Activated T-cell treated with anti-CD3 and anti-CD28 coated beads for 48 hours (primary cell): ENCODE results near the gene OPTC.
"Not testable (repeated sequence)": the region's sequence is repeated elsewhere in the genome, so short reads cannot be mapped to it uniquely, and the experiment has no call there.

Source experiments
- DNase-seq: peaks from one replicate; pipeline ENCODE4 v3.0.0-alpha.2; 2020; ENCODE audit warnings: low read depth

OPTC gene, protein sequence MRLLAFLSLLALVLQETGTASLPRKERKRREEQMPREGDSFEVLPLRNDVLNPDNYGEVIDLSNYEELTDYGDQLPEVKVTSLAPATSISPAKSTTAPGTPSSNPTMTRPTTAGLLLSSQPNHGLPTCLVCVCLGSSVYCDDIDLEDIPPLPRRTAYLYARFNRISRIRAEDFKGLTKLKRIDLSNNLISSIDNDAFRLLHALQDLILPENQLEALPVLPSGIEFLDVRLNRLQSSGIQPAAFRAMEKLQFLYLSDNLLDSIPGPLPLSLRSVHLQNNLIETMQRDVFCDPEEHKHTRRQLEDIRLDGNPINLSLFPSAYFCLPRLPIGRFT

DNA sequence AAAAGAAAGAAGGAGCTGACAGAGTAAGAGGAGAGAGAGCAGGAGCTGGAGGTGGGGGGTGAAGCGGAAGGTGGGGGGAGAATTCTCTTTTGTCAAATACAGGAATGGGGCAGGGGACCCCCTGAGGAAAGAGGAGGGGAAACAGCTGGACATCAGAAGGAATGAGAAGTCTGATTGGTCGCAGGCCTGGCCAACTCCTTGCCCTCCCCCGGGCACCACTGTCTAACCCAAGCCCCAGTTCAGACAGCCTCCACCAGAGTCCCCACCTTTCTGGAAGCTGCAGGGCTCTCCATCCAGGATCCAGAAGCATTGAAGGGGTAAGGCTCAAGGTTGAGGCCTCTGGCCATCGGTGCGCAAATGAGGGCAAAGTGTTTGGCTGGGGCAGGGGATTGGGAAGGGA is at the start of gene OPTC:
TSS of gene OPTC (plus strand) at position 253 of the 400 bp plus-strand sequence. CDS start 1,853 bp downstream, outside the sequence.
- no peak for DNase-seq

DNA sequence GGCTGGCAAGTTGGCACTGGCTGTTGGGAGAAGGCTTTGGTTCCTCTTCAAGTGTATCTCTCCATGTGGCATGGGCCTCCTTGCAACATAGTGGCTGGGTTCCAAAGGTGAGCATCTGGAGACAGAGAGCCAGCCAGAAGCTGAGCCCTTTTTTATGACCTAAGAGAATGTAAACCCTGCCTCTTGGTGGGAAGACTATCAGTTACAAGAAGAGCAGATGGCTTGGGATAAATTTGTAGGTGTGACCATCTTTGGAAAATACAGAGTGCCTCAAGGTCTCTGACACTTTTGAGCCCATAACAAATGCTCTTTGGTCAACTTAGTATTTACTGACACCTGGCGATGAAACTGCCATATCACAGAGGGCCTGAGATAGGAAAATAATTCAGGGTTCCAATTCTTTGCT is 49.8 kb upstream of the OPTC start:
- no peak for DNase-seq

DNA sequence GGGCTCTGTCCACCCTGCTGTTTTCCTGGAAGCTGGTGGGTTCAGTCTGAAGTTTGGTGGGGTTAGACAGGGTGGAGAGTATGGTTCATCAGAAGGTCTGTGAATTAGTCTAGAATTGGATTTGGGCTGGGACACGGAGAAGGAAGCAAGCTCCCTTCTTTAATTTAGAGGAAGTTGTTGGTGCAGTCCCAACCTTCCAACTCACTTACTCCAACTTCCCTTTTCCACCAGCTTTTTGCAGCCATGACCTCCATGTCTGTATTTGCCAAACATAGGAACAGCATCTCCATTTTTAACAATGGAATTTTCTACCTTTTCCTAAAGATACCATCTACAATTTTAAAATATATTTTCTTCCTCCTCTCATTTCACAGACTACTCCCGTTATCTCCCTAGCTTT is 46.8 kb upstream of the OPTC start:
- no peak for DNase-seq

DNA sequence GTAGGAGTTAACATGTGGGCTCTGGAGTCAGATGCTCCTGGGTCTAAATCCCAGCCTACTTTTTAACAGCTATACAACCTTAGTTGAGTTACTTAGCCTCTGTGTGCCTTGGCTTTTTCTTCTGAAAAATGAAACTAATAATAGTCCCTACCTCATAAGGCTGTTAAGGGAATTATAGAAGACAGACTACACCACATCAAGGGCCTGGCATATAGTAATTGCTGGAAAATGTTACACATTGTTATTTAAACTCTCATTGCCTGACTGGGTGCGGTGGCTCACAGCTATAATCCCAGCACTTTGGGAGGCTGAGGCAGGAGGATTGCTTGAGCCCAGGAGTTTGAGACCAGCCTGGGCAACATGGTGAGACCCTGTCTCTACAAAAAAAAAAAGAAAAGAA is 46.4 kb upstream of the OPTC start:
- not testable (repeated sequence) for DNase-seq

DNA sequence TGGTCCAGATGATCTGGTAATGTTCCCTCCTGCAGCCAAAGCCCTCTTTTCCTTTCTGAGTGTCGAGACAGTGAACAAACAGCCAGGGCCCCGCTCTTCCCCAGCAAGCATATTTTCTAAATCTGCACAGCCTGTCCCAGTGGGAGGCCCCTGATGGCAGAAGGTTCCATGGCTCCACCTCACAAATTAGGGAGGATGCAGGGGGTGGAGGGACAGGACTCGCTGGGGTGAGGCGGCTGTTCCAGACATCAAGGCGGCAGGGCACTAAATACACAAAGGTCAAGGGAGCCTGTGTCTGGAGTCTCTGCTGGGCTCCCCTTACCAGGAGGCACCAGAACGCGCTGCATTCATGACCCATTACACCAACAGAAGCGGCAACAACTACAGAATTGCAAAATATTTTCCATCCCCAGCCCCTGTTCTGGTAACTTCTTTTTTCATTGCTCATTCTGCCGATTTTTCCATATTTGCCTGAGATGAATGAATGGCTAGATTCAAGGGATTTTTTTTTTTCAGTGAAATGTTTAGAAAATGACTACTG is 45.4 kb upstream of the OPTC start:
- DNase-seq, result no peak

DNA sequence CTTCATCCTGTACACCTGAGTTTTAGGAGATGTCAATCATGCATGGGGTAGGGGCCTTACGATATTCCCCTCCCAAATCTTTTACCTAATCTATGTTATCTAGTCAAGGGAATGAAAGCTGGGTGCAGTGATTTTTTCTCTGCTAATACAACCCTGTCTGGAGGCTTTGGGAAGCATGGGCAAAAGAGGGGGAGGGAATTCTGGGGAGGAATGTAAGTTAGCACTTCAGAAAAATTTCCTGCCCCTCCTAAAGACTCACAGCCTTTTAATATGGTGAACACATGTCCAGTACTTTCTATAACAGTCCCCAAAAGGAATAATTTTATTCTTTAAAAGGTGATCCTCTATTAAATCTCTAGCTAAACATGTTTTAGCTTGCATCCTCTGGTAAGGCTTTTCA is 44.0 kb upstream of the OPTC start:
- DNase-seq, result no peak

DNA sequence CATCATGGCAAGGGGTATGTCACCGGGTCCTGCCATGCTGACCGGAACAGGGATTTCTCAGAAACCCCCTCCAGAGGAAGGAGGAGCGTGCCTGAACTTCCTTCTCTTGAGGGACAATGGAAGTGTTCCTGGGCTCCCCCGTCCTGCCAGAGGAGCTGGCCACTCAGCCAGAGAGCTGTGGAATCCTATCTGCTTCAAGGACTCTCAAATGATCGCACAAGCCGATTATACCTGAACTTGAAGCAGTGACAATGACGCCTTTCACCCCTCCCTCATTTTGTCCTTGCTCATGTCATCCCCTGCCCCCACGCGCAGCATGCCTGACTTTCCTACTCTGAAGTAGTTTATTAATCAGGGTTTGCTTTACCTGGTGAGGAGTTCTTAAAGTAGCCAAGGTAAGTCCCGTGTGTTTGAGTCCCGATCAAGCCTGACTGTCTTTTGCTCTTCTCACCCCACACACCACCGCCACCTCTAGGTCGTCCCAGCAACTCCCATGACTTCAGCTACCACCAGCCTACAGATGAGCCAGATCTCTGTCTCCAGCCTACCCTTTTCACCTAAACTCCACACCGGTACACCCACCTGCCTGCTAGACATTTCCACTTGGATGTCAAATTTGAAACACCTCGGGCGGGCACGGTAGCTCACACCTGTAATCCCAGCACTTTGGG is 43.3 kb upstream of the OPTC start:
- DNase-seq, result no peak

DNA sequence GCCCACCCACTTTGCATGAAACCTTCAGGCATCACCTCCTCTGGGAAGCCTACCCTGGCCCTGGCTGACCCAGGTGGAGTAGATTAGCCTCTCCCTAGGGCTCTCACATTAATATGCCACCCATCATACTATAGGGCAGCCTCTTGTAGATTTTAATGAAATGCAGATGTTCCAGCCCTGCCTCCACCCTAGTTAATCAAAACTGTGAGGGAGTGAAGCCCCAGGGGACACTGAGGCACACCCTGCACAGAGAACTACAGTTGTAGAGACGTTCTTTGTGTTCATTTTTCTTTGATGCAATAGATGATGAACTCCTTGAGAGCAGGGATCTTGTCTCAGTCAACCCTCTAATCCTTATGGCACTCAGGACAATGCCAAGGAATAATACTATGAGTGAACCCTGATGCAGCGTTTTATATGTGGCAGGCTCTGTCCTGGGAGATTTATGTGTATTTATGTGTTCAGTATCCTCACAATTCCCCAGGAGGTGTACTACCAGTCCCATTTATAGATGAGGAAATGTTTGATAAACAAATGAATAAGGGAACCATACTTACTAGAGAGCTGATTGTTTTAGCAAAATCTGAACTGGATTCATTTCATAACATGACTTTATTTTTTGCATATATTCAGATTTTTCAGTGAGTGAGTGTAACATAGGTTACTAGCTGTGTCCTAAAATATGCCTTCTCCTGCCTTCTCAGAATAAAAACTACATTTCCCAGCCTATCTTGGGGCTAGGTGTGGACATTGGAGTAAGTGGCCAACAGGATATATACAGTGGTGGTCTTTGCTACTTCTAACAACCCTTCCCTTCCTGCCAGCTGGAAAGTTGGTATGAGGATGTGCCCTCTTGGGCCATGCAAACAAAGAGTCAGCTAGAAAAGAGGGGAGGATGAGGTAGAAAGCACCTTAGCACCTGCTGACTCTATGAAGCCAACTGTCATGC is 41.8 kb upstream of the OPTC start:
- DNase-seq, result no peak

DNA sequence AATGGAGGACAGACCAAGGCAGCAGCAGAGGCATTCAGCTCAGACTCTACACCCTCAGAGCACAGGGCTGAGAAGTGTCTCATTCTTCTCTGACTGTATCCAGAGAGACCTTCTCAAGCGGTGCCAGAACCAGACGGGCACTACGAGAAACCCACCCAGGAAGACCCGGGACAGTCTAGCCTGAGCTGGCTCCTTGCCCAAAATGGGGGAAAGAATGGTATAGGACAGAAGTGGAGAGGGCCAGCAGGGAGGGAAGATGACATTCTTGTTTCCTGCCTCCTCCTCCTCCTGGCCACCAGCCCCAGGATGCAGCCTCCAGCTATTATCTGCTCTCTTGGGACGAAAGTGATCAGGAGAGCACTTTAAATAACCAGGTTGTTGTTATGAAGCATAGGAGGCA is 40.9 kb upstream of the OPTC start:
- DNase-seq, result no peak

DNA sequence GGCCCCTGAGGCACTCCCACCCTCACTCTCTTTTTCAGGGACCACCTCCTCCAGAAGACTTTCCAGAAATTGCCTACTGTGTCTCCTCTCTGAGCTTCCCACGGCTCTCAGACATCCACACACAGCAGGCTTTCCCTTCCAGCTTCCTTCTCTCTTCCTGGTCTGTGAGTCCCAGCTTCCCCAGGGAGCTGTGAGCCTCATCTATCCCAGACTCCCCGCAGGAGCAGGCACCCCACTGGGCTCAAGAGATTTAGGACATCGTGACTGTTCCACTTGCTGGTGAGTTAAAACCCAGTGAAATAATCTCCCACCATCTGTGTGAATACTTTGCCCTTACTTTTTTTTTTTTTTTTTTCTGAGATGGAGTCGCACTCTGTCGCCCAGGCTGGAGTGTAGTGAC is 40.3 kb upstream of the OPTC start:
- DNase-seq, result no peak

DNA sequence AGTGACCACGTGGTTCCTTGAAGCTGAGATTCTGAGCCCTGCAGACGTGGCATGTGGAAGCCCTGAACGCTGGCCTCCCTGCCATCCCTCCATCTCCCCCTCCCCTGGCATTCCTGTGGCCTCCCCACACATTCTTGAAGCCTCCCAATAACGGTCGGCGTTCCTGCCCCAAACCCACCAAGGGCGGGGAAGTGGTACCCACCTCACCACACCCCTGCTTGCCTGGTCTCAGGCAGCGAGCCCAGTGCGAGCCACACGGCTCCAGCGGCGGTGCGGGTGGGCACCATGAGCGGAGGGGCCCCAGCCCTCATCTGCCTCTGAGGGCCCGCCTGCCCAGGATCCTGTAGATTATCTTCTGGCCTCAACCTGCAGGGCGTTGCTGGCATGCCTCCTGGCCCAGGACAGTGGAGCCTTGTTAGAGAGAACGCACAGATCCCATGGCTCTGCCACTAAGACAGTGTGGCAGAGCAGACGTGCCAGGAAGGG is 38.9 kb upstream of the OPTC start:
- no peak for DNase-seq

DNA sequence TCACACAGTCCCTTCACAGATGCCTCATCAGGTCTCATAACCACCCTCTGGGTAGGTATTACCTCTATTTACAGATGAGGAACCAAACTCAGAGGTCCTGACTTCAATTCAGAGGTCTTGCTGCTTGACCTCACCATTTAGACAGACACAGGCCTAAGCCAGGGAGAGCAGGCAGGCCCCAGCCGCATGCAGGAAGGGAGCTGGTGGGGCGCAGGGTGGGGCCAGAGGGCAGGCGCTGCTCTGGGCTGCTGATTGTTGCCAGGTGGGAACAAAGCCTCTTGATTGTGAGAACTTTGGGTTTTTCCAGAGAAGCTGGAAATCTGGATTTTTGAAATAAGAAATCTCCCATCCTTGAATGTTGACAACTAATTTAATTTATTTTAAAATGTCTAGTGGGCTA is 38.2 kb upstream of the OPTC start:
- no peak for DNase-seq

DNA sequence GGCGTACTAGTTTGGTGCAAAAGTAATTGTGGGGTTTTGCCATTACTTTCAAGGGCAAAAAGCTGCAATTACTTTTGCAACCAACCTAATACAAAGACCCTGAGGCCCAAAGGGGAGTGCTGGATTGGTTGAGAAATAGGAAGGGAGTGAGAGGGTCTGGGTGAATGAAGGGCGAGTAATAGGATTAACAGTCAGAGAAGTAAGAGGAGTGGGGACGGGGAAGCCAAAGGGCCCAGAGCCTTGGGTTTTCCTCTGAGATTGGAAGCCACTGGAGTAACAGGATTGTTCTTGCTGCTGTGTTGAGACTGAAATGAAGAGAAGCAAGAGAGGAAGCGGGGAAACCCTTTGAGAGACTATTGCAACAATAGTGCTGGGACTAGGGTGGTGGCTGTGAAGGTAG is 37.4 kb upstream of the OPTC start:
- no peak for DNase-seq

DNA sequence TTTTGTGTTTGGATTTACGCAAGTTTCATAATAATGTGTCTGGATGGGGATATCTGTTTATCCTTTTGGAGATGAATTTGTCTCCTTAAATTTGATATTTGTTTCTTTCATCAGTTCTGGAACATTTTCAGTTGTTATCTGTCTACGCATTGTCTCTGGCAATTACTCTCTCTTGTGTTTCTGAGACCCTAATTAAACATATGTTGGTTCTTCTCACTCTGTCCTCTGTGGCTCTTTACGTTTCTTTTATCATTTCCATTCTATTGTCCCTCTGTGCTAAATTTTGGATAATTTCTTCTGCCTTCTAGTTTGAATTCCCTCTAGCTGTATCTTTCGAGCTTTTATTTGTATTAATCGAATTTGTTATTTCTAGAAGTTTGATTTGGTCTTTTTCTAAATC is 35.9 kb upstream of the OPTC start:
- DNase-seq, result no peak

DNA sequence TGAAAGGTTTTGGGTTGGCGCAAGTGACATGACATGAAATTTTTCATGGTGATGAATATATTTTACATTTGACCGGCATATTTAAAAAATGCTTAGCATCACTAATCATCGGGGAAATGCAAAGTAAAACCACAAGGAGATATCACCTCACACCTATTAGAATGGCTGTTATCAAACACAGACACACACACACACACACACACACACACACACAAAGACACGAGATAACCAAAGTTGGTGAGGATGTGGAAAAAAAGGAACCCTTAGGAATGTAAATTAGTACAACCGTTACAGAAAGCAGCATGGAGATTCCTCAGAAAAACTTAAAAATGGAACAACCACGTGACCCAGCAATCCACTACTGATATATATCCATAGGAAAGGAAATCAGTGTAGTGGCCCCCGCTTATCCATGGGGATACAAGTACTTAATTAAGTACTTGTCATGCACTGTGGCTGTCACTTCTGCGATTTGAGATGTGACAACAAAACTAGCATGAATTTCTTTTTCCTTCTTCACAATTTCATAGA is 34.2 kb upstream of the OPTC start:
- no peak for DNase-seq

DNA sequence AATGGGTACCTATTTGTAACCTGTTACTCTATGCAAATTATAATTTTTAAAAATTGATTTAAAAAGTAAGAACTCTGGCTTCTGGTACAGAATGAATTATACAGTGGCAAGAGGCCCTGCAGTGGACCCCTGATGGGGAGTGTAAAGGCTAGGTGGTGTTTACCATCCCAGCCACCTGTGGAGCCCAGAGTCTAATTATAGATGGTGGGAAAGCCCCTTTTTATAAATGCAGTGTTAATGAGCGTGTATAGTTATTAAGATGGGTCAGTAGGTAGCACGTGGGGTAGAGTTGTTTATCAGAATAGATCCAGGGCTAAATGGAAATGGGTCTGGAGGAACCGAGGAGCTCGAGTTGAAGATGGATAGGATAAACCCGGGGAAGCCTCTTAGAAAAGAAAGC is 32.2 kb upstream of the OPTC start:
- no peak for DNase-seq

DNA sequence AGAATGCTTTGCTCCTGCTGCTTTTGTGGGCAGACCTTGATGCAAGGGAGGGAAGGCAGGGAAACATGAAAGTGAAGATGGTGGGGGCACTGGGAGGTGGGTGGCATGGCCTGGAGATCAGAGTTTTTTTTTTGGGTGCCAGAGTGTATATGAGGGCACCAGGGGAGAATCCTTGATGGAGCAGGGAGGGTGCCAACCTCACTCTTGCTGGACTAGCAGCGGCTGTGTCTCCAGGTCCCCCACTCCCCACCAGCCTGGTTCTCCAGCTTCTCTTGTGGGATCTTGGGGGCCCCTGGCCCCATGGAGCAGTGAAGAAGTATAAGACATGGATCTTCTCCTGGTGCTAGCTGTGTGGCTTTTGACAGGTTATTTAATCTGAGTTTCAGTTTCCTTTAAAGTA is 31.8 kb upstream of the OPTC start:
- no peak for DNase-seq

DNA sequence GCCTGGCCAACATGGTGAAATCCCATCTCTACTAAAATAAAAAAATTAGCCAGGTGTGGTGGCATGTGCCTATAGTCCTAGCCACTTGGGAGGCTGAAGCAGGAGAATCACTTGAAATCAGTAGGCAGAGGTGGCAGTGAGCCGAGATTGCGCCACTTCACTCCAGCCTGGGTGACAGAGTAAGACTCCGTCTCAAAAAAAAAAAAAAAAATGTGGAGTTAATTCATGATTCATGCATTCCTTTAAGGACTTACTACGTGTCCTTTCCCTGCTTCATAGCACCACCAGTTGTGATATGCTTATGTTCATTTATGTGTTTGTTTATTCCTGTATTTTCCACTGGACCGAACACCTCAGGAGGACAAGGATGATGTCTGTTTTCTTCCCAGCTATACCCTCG is 31.1 kb upstream of the OPTC start:
- DNase-seq, result no peak

DNA sequence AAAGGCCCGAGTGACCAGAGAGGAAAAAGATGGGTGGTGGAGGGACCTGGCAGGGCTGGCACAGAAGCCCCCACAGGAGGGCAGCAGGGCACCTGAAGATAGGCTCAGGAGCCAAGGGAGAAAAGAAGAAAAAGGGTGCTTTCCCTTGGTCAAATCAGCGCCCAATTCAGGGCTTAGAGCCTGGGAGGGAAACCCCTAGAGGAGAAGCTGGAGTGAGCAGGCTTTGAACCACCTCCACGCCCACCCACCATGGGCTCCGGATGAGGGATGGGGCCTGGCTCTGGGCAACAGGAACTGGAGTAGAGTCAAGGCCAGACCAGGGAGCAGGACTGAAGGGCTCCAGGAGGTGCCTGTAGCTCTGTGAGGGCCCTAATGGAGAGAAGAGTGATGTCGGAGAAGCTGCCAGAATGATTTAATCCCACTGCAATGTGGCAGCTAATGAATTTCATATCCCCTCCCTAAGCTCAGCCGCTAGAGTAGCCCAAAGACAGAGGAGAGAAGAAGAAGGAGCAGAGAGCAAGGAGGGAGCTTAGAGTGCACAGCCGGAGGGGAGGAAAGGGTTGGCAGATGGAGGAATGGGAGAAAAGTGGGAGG is 30.4 kb upstream of the OPTC start:
- DNase-seq, result no peak

DNA sequence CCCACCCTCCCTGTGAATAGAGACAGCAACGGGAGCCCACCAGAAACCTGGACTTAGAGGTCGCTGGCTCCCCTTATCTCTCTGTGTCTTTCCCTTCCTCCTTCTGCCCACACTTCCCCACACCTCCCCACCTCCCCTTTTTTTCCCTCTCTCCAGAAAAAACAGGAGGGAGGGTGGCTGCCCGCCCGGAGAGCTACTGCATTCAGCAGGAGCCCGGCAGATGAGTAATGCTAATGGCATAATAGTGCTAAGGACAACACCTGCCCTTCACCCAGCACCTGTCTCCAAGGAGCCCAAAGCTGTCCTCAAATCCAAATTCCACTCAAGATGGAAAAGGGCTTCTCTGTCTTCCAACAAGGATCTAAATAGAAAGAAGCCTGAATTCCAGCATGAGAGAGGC is 29.7 kb upstream of the OPTC start:
- no peak for DNase-seq

DNA sequence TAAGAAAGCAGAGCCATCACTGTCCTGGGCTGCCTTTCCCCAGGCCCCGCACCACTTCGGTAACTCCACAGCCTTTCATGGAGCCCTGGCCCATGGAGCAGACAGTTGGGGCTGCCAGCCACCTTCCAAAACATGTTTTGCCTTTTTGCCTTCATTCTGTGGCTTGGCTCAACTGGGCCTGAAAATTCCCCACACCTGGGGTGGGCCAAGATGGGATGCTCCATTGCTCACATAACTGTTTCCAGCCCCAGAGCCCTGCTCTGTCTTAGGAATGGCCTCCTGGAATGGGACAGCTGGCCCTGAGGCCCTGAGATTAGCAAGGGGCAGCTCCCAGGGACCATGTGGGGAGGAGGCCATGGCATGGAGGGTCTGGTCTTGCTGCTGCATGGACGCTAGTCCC is 29.2 kb upstream of the OPTC start:
- no peak for DNase-seq
